Breast epithelium (tissue), 4 donors: ENCODE results near the gene ZCRB1. TPM values are rescaled to one million over a fixed set of nuclear protein-coding genes. Genes with fewer than 3 reads are reported as not detected.

Experiments used
- DNase-seq, 2 donors: peaks; one replicate each; pipeline ENCODE4 v3.0.0-alpha.2; 2019; ENCODE audit warnings: low spot score in 2 of 2
- H3K27ac ChIP-seq, 2 donors: fragments of 200-600 bp; sonication (generic) in 1 of 2; one replicate each; pipeline ENCODE4 v1.5.1; 2016 to 2019; ENCODE audit warnings: mild to moderate bottlenecking in 1 of 2
- H3K27me3 ChIP-seq, 2 donors: fragments of 200-600 bp; sonication (generic) in 1 of 2; one replicate each; pipeline versions ENCODE4 v1.5.1 to v1.6.0; 2017 to 2019; ENCODE audit warnings: control low read depth in 1 of 2, mild to moderate bottlenecking in 1 of 2
- H3K36me3 ChIP-seq: fragments of 200-600 bp; one replicate; pipeline ENCODE4 v1.5.1; 2019
- H3K4me1 ChIP-seq, 2 donors: fragments of 200-600 bp; sonication (generic); one replicate each; pipeline ENCODE4 v1.5.1; 2016 to 2019; ENCODE audit warnings: control low read depth in 1 of 2
- H3K4me3 ChIP-seq, 3 donors: fragments of 200-600 bp; sonication (generic); 1 replicate in 2 of 3; 2 replicates in 1 of 3; pipeline ENCODE4 v1.5.1; 2016 to 2019; ENCODE audit warnings: mild to moderate bottlenecking in 3 of 3, moderate library complexity in 2 of 3
- H3K9me3 ChIP-seq, 2 donors: fragments of 200-600 bp; sonication (generic) in 1 of 2; one replicate each; pipeline ENCODE4 v1.5.1; 2016 to 2019; ENCODE audit warnings: control low read depth in 1 of 2
- POLR2A ChIP-seq: fragments of 450-650 bp; IDR thresholded peaks from one replicate; pipeline ENCODE4 v1.6.1; 2016; ENCODE audit warnings: antibody characterized with exemption, mild to moderate bottlenecking, moderate library complexity
- POLR2AphosphoS5 ChIP-seq, 3 donors: sonication (generic); formaldehyde crosslinking; IDR thresholded peaks; one replicate each; pipeline ENCODE4 v1.6.1; 2017; ENCODE audit warnings: antibody characterized with exemption in 3 of 3
- intact Hi-C: fragments of 100-400 bp; cut with DNase I; formaldehyde crosslinking; loops from one replicate; pipeline ENCODE4 v1.15.1; 2023; ENCODE audit warnings: low total_unique reads
- total RNA-seq, 3 donors: library from RNA; depleted of rRNA; stranded (reverse); fragments of >200 nt; gene quantifications; one replicate each; pipeline ENCODE4 v1.1.0, GENCODE V29; 2016
- TF ChIP-seq, protein P1 (sequence below), 3 donors: fragments of 450-650 bp; IDR thresholded peaks; one replicate each; pipeline ENCODE4 v1.5.1; 2016 to 2017; ENCODE audit warnings: antibody characterized with exemption in 3 of 3, mild to moderate bottlenecking in 3 of 3, moderate library complexity in 3 of 3

ZCRB1 gene
- total RNA-seq, 3 donors from 2014 or later: 28.0 to 34.9 (median 31.8) TPM

DNA sequence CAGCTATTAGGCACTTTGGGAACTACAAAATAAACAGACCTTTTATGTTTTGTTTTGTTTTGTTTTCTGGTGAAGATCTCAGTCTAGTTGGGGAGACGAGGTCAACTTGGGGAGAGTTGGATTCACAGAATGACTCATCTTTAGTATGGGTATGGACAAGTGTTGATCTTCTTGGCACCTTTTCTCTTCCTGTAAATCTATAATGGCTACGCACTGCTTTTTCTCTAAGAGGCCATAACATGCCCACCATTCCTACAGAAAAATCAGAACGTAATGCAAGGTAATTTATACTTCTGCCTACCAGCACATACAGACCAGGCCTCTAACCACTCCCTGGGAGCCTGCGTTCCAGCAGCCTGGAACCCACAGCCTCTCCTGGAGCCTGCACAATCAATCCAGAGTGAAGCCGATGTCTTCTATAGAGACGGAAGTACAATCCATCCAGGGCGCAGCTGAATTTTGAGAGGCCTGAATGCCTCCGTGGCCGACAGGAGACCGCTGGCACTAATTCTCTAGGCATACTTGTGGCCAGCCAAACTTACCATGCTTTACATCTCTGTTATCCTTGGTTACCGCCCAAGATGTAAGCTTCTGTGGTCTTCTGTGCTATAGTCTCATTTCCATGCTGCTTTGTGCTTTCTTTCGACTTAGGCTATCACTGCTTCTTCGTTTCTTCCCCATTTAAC, 790 bp upstream of the ZCRB1 start:
- peak overlapping the region; percentile 62 to 77 (median 75) for H3K4me3 ChIP-seq
- DNase-seq: no peak
- peak overlapping the region; percentile 89 to 92 for H3K27ac ChIP-seq
- intact Hi-C loops: no loop called here
- H3K27me3 ChIP-seq: no peaks in the 10 kb centered on the region
- H3K4me1 ChIP-seq: peaks cover 0 to 8% of the 10 kb centered on the region in 2 donors
- H3K36me3 ChIP-seq: peaks cover 4% of the 10 kb centered on the region
- no peaks in the 10 kb centered on the region for H3K9me3 ChIP-seq
- TF ChIP-seq POLR2A (no peak), POLR2AphosphoS5 (IDR thresholded peaks at IDR 0.05) (no peak)
- TF ChIP-seq, protein P1, sequence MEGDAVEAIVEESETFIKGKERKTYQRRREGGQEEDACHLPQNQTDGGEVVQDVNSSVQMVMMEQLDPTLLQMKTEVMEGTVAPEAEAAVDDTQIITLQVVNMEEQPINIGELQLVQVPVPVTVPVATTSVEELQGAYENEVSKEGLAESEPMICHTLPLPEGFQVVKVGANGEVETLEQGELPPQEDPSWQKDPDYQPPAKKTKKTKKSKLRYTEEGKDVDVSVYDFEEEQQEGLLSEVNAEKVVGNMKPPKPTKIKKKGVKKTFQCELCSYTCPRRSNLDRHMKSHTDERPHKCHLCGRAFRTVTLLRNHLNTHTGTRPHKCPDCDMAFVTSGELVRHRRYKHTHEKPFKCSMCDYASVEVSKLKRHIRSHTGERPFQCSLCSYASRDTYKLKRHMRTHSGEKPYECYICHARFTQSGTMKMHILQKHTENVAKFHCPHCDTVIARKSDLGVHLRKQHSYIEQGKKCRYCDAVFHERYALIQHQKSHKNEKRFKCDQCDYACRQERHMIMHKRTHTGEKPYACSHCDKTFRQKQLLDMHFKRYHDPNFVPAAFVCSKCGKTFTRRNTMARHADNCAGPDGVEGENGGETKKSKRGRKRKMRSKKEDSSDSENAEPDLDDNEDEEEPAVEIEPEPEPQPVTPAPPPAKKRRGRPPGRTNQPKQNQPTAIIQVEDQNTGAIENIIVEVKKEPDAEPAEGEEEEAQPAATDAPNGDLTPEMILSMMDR (IDR thresholded peaks at IDR 0.05): no peak

DNA sequence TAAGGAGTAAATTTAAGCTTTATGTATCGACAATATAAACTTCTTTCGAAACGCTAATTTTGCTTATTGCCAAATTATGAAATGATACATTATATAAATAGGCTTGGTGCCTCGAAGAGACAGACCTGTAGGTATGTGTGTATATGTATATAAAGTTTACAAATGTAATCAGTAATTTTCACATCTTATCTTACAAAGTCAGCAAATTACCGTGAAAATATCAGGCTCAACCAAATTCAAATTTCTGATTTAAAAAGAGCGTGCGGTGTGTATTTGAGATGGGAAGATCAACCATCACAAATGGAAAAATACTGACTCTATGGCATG, 605 bp downstream of the ZCRB1 start:
- Histone ChIP-seq H3K27ac (peak overlapping the region; percentile 89 to 92), H3K36me3 (peaks cover 4% of the 10 kb centered on the region), H3K27me3 (no peaks in the 10 kb centered on the region), H3K4me3 (peak overlapping the region; percentile 62 to 77 (median 75)), H3K4me1 (peaks cover 0 to 8% of the 10 kb centered on the region in 2 donors), H3K9me3 (no peaks in the 10 kb centered on the region)
- TF ChIP-seq POLR2AphosphoS5 (IDR thresholded peaks at IDR 0.05) (no peak), POLR2A (no peak)
- TF ChIP-seq, protein P1 (IDR thresholded peaks at IDR 0.05): no peak
- intact Hi-C loops: no loop called here
- no peak for DNase-seq

DNA sequence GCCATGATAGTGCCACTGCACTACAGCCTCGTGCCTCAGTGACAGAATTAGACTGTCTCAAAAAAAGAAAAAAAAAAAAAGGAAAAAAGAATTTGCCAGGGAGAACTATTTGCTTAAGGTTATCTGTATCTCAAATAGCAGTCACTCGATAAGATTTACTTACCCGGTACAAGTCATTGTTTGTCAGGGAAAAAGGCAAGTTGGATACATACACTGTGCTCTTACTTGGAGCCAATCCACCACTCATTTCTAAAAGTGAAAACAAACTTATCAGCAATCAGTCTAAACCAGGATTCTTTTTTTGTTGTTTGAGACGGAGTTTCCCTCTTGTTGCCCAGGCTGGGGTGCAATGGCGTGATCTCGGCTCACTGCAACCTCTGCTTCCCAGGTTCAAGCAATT, 2.0 kb downstream of the ZCRB1 start:
- no peak overlapping the region for H3K27ac ChIP-seq
- TF ChIP-seq POLR2AphosphoS5 (IDR thresholded peaks at IDR 0.05) (no peak), POLR2A (no peak)
- TF ChIP-seq, protein P1 (IDR thresholded peaks at IDR 0.05): no peak
- H3K36me3 ChIP-seq: peaks cover 4% of the 10 kb centered on the region
- no peaks in the 10 kb centered on the region for H3K27me3 ChIP-seq
- peaks cover 0 to 8% of the 10 kb centered on the region in 2 donors for H3K4me1 ChIP-seq
- DNase-seq: no peak
- intact Hi-C loops: no loop called here
- H3K9me3 ChIP-seq: no peaks in the 10 kb centered on the region
- H3K4me3 ChIP-seq: no peak overlapping the region

DNA sequence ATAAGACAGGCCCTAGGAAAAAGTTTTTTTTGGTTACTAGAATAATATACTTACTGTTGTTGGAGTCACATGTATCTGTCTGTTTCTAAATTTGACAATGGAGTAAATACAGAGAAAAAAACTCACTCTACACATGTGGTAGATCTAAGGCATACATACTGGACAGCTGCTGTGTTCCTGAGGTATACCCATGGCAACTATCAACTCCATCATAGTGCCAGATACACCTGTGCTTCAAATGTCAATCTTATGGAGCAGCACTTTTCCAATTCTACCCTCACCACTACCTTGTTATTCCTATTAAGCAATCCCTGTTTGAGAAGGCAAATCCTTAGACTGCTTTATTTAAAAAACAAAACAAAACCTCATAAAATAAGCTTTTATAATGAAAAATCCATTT, 3.3 kb downstream of the ZCRB1 start:
- Histone ChIP-seq H3K36me3 (peaks cover 4% of the 10 kb centered on the region), H3K4me3 (no peak overlapping the region), H3K27ac (no peak overlapping the region), H3K27me3 (no peaks in the 10 kb centered on the region), H3K4me1 (peaks cover 0 to 7% of the 10 kb centered on the region in 2 donors), H3K9me3 (no peaks in the 10 kb centered on the region)
- DNase-seq: no peak
- TF ChIP-seq POLR2AphosphoS5 (IDR thresholded peaks at IDR 0.05) (no peak), POLR2A (no peak)
- TF ChIP-seq, protein P1 (IDR thresholded peaks at IDR 0.05): no peak
- intact Hi-C loops: no loop called here

DNA sequence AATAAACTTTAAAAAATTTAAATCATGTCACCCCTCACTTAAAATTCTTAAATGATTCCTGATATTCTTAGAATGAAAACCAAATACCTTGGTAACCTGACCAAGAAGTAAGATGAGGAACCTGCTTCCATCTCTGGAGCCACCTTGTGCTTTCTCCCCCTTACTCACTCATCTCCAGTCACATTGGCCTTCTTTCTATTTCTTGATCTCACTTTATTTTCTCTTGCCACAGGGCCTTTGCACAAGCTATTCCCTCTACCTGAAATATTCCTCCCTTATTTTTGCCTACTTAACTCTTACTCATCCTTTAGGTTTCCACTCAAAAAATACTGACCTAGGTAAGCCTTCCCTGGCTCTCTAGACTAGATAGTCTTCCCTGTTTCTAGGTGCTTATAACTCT, 5.1 kb downstream of the ZCRB1 start:
- Histone ChIP-seq H3K4me1 (no peaks in the 10 kb centered on the region), H3K27me3 (no peaks in the 10 kb centered on the region), H3K27ac (no peak overlapping the region), H3K9me3 (no peaks in the 10 kb centered on the region), H3K36me3 (peaks cover 4% of the 10 kb centered on the region), H3K4me3 (no peak overlapping the region)
- no peak for DNase-seq
- intact Hi-C loops: no loop called here
- TF ChIP-seq POLR2A (no peak), POLR2AphosphoS5 (IDR thresholded peaks at IDR 0.05) (no peak)
- TF ChIP-seq, protein P1 (IDR thresholded peaks at IDR 0.05): no peak
